LNCaP clone FGC (cell line): Measurements from ENCODE around the gene LSMEM2.

Source experiments
- DNase-seq: peaks from one replicate; pipeline ENCODE4 v3.0.0-alpha.2; 2011; ENCODE audit warnings: low read depth
- H3K4me3 ChIP-seq: 2 replicates; pipeline ENCODE4 v1.5.1; 2011; ENCODE audit warnings: mild to moderate bottlenecking, low read depth, low read length, control low read depth
- CTCF ChIP-seq: IDR thresholded peaks from 2 replicates; pipeline ENCODE4 v1.5.1; 2012; ENCODE audit warnings: mild to moderate bottlenecking; ENCODE audit not compliant: control insufficient read depth, insufficient read depth; ENCODE audit errors: extremely low read depth

LSMEM2 gene

GRCh38 chr3:50289130-50289529, 10.2 kb downstream of the LSMEM2 start:
- no peak overlapping the region for H3K4me3 ChIP-seq
- no peak for DNase-seq
- TF ChIP-seq CTCF = no peak

- TF ChIP-seq CTCF = no peak
- H3K4me3 ChIP-seq = no peak overlapping the region
These were observed 11.3 kb downstream of the LSMEM2 start for GRCh38 chr3:50290161-50290641.

GRCh38 chr3:50292159-50293078, 13.5 kb downstream of the LSMEM2 start, which contains the start of gene IFRD2:
Gene IFRD2 (minus strand): TSS chr3:50292429. CDS start chr3:50292274, 155 bp downstream.
- peak; percentile 96 for DNase-seq
- no peak for TF ChIP-seq CTCF
- H3K4me3 ChIP-seq = peak within 1 kb of the TSS; percentile 65

More at GRCh38 chr3:50290161-50290641, 11.3 kb downstream of the LSMEM2 start:
- no peak for DNase-seq

GRCh38 chr3:50293079-50293801, 14.4 kb downstream of the LSMEM2 start:
- H3K4me3 ChIP-seq = peak overlapping the region; percentile 65
- DNase-seq = no peak
- no peak for TF ChIP-seq CTCF

GRCh38 chr3:50294089-50294488, 15.2 kb downstream of the LSMEM2 start:
- DNase-seq = no peak
- H3K4me3 ChIP-seq = no peak overlapping the region
- TF ChIP-seq CTCF = no peak

GRCh38 chr3:50294492-50295403, 15.9 kb downstream of the LSMEM2 start:
- no peak for TF ChIP-seq CTCF
- no peak for DNase-seq
- H3K4me3 ChIP-seq = no peak overlapping the region
